Measurements from ENCODE around the gene USP10.
A peak's percentile ranks its signal among the peaks of the same experiment; 100 is the strongest.
"Not testable (repeated sequence)": the region's sequence is repeated elsewhere in the genome, so short reads cannot be mapped to it uniquely, and the experiment has no call there.

USP10 gene

DNA sequence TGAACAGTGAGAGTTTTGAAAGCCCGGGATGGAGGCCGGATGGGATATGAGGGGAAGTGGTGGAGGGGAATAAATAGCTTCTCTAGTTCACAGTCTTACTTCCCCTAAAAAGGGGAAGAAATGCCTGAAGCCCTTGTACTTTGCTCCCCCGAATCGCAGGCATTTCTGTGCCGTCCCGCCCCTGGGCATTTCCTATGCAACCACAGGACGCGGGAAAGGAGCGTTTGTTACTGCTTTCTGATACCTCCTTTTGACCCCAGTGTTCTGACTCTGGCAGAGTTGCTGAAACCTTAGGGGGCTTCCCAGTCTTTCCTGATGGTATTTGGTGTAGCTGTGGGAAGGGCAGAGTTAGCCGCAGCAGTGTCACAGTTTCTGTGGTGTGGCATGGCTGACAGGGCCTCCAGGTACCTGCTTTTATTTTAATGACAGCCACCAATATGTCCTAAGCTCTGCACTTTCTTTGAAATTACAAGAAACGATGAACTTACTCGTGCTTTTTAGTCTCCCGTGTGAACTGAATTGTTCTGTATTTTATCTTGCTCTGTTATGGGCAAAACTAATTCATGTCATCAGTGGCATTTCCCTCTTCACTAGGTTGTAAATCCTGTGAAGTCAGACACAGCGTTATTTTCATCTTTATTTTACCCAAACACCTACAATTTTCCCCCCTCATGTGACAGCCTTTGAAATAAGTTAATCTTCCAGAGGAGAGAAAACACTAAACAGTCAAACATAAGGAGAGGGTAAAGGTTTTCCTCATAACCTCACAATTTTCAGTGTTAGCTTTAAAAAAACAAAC is 27.1 kb downstream of the USP10 start:
- peak; percentile 52 for DNase-seq (ENCODE audit: low spot score)

- no peak for DNase-seq (ENCODE audit: low spot score)
Measured at GRCh38 chr16:84728853-84729424, 29.1 kb downstream of the USP10 start.

DNA sequence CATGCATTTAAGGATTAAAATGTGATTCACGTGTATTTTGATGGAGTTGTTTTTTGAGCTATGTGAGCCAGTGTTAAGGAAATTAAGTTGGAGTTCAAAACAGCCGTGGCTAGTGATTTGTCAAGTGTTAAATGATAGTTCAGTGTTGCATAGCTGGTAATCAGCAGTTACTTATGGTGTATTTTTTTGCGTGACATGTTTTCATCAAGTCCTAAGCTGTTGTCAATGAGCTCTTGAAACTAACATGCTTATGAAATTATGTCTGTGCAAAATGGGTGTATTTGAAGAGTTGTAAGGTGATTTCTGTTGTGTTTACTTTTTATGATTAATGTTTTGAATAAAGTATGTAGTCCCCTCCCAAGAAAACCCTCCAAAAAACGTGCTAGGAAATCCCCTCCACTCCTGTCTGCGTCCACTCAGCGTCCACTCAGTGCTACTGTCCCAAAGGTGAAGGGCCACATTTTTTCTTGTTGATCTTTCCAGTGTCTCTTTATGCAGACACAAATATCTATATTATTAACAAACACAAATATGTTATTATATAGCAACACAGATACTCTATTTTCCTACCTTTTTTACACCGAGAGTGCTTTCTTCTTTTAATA is 30.0 kb downstream of the USP10 start:
- DNase-seq (ENCODE audit: low spot score) = no peak

GRCh38 chr16:84730406-84731106 is 30.8 kb downstream of the USP10 start:
- peak; percentile 51 for DNase-seq (ENCODE audit: low spot score)

DNA sequence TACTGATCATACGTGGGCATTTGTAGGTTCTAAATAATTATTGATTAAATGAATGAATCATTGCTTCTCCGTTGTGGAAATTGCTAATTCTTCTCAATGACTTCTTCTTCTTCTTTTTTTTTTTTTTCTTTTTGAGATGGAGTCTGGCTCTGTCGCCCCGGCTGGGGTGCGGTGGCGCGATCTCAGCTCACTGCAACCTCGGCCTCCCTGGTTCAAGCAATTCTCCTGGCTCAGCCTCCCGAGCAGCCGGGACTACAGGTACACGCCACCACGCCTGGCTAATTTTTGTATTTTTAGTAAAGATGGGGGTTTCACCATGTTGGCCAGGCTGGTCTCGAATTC is 32.5 kb downstream of the USP10 start:
- not testable (repeated sequence) for DNase-seq (ENCODE audit: low spot score)

DNA sequence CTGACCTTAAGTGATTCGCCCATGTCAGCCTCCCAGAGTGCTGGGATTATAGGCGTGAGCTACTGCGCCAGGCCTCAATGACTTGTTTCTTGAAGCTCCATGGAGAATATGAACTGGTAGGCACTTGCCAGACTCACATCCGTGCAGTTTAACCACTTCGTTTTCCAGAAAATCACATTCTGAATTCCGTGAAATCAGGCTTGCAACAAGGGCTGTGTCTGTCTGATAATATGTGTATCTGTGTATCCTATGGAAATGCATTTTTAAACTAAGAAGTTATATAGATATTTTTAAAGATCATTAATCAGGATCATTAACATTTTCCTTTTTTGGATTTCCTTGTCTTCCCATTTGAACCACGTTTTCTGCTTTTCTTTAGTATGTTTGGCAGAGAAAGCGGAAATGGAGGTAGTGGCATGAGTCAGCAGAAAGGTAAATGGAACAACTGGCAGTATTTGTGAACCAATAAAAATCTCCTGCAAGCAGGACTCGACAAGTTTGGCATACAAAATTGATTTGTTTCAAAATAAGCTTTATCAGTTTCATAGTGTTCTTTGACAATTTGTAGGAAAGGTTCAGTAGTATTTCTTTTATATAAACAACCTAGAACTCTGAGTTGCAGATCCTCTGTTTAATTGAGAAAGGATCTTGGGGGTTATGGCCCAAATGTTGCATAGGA is 33.0 kb downstream of the USP10 start:
- no peak for DNase-seq (ENCODE audit: low spot score)

DNA sequence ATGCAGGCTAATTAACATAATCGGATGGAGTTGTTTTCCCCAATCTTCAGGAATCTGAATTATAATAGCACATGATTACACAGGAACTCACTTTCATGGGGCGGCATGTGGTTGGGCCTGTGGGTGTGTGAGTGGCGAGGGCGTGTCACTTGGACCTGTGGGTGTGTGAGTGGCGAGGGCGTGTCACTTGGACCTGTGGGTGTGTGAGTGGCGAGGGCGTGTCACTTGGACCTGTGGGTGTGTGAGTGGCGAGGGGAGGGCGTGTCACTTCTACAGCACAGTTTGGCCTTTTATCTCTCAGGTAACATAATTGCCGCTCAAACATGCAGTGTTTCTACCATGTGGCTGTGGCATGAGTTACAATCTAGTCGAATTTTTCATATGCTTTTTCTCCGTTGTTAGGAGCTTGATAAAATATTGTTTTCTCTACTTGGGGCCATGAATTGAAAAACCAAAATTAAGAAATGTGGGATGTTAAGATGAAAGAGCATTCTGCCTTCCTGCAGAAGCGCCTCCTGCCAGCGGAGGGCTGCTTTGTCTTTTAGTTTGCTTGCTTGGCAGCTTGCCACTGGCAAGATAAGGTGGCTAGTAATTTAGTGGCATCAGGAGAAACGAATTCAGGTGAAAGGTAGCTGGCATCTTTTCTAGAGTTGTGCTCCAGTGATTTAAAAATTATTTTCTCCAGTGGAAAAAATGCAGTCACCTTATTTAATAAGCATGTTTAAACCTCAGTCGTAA is 36.2 kb downstream of the USP10 start:
- no peak for DNase-seq (ENCODE audit: low spot score)

- DNase-seq (ENCODE audit: low spot score) = no peak
Measured at GRCh38 chr16:84737192-84738011, 37.6 kb downstream of the USP10 start.

- DNase-seq (ENCODE audit: low spot score) = peak; percentile 75
Measured at GRCh38 chr16:84738255-84739038, 38.6 kb downstream of the USP10 start.

DNA sequence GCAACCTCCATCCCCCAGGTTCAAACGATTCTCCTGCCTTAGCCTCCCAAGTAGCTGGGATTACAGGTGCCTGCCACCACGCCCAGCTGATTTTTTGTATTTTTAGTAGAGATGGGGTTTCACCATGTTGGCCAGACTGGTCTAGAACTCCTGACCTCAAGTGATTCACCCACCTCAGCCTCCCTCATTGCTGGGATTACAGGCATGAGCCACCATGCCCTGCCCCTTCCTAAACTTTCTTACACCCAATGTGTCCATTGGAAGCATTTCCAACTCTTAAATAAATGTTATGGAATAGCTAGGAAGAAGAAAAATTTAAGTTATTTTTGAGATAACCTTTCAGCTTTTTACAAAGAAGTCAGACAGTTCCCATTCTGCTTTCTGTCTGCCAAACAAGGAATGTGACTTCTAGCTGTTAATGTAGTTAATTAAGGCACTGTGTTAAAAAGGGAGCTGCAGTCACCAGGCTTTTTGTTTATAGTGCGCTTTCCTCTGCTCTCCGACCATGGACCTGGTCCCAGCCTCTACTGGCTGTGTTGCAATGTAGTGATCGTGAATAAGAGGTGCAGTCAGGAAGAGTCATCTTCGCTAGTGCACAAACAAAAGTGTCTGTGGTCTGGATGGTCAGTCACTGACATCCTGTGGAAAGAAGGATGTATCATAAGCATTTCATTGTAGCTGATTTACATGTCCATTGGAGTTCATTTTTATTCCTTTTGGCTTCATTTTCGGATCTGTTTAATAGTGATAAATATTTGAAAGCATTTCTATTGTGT is 39.7 kb downstream of the USP10 start:
- DNase-seq (ENCODE audit: low spot score) = no peak

GRCh38 chr16:84740596-84741116 is 40.9 kb downstream of the USP10 start:
- no peak for DNase-seq (ENCODE audit: low spot score)

DNA sequence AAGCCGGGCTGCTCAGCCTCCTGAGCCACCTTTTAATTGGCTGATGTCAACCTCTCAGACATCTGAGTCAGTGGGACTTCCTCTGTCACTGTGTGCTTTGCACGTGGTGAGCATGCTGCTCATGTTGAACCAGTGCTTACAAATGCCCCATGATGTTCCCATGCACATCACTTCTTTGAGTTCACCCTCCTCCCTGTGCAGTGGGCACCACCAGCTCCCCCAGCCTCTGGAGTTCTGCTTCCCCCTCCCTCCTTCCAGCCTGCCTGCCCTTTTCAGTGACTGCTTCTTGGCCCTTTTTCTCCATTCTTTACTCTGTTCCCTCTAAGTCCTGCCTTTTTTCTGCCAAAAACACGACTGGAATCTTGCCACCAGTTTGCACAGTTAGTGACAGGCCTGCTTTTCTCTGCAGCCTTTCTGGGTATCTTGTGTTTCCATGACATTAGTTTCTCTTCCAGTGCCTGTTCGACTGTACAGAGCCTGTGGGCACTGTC is 41.6 kb downstream of the USP10 start:
- DNase-seq (ENCODE audit: low spot score) = no peak

DNA sequence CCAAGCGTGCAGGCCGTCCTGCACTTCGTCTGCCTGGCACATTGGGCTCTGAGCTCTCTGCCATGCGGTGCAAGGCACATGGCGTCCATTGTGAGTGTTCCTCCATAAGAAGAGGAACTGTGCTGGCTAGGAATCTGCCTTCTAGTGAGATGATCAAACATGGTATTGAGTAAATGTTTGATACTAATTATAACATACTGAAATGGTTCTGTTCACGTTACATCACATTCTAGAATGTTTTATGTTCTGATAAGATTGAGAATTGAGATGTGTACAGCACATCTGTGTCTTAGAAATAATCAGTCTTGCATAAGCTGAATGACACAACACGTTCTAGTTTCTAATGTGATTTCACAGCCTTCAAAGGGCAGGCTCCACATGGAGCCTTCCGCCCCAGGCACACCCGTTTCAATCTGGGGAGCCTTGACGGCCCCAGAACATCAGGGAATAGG is 42.9 kb downstream of the USP10 start:
- no peak for DNase-seq (ENCODE audit: low spot score)

DNA sequence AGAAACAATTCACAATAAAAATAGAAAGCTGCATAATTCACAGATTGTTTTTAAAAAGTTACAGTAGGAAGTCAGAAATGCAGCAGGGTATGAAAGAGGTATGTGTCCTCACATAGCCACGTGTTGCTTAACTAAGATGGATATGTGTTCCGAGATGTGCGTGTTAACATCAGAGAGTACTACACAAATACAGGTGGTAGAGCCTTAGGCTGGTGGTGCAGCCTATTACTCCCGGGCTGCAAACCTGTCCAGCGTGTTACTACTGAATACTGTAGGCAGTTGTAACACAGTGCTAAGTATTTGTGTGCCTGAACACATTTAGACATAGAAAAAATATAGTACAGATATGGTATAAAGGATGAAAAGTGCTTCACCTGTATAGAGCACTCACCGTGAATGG is 46.4 kb downstream of the USP10 start:
- no peak for DNase-seq (ENCODE audit: low spot score)

GRCh38 chr16:84746875-84747274 is 47.1 kb downstream of the USP10 start:
- no peak for DNase-seq (ENCODE audit: low spot score)

GRCh38 chr16:84748247-84748646 is 48.4 kb downstream of the USP10 start:
- not testable (repeated sequence) for DNase-seq (ENCODE audit: low spot score)

DNA sequence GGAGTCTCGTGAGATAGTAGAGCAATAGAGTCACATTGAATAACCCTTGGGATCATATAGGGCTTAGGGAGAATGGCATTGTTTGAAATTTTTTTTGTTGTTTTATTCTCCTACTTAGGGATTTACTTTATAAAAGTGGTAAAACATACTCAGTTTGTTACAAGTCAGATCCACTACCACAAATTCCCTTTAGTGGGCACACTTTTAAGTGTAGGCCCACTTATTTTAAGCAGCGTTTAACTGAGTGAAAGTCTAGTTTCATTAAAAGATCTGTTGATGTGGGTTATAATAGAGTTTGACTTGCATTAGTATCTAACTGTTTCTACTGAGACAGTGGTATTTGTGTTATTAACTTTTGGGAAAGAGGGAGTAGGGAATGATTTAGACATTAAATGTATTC is 49.3 kb downstream of the USP10 start:
- no peak for DNase-seq (ENCODE audit: low spot score)

GRCh38 chr16:84749815-84750214 is 50.0 kb downstream of the USP10 start:
- DNase-seq (ENCODE audit: low spot score) = no peak

DNA sequence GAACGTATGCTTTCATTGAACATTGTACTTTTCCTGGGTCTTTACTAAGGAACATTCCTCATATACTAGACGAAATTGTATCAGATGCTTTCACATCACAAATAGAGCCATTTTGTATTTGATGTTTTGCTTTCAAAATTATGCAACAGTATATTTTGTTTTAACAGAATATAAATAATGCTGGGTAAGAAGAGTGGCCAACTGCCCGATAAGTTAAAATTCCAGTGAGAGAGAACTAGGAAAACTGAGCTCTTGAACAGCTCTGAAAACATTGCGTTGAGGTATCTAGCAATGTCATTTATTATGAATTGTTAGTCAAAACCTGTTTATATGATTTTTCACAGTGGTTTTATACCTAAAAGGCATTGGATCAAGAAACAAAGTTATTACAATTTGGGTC is 50.8 kb downstream of the USP10 start:
- DNase-seq (ENCODE audit: low spot score) = no peak

Measured in germinal center (tissue), 1 donor.